ENCODE data around the gene IGF1R. TPM values are rescaled to one million over a fixed set of nuclear protein-coding genes. Genes with fewer than 3 reads are reported as not detected.

IGF1R gene
- total RNA-seq, 1 experiment from 2014 or later = 51.6 TPM

GRCh38 chr15:98713585-98714001 is 65.3 kb downstream of the IGF1R start:
- Mint-ChIP-seq H3K36me3 (ENCODE audit: insufficient read depth, unreplicated experiment) (peaks cover 5% of the 10 kb centered on the region), H3K27me3 (ENCODE audit: insufficient read depth, unreplicated experiment) (no peaks in the 10 kb centered on the region), H3K4me3 (ENCODE audit: unreplicated experiment) (no peak overlapping the region), H3K4me1 (ENCODE audit: low read depth, unreplicated experiment) (peaks cover 24% of the 10 kb centered on the region), H3K9me3 (ENCODE audit: unreplicated experiment) (peaks cover 11% of the 10 kb centered on the region), H3K27ac (ENCODE audit: unreplicated experiment) (no peak overlapping the region)
- CTCF ChIA-PET = no interaction called here
- no peaks in the 10 kb centered on the region for H3K36me3 ChIP-seq (ENCODE audit: control insufficient read depth, insufficient read depth, low read length)
- peaks cover 13% of the 10 kb centered on the region for H3K4me1 ChIP-seq
- no peak overlapping the region for H3K4me3 ChIP-seq (ENCODE audit: low read depth, low read length)
- H3K27me3 ChIP-seq (replicated peaks; ENCODE audit: control insufficient read depth, insufficient read depth, low read length) = no peaks in the 10 kb centered on the region
- BruUV-seq (replicated peaks) = no TSS peak
- DNase-seq = no peak
- no peak for TF ChIP-seq CTCF (IDR thresholded peaks at IDR 0.05; ENCODE audit: insufficient read depth in 1 of 2, low read depth in 1 of 2, low read length in 1 of 2, severe bottlenecking in 1 of 2, unreplicated experiment in 1 of 2)
- H3K9me3 ChIP-seq = no peaks in the 10 kb centered on the region
- intact Hi-C loops (cut with micrococcal nuclease; ENCODE audit: unreplicated experiment) = no loop called here
- POLR2A ChIA-PET = no interaction called here

GRCh38 chr15:98714922-98715321 is 66.6 kb downstream of the IGF1R start:
- CTCF ChIA-PET = no interaction called here

GRCh38 chr15:98715401-98715800 is 67.1 kb downstream of the IGF1R start:
- Histone ChIP-seq H3K4me1 (peaks cover 31% of the 10 kb centered on the region), H3K36me3 (ENCODE audit: control insufficient read depth, insufficient read depth, low read length) (no peaks in the 10 kb centered on the region), H3K27me3 (replicated peaks; ENCODE audit: control insufficient read depth, insufficient read depth, low read length) (no peaks in the 10 kb centered on the region), H3K4me3 (ENCODE audit: low read depth, low read length) (no peak overlapping the region), H3K9me3 (no peaks in the 10 kb centered on the region)
- intact Hi-C loops (cut with micrococcal nuclease; ENCODE audit: unreplicated experiment) = no loop called here
- no peak overlapping the region for H3K27ac Mint-ChIP-seq (ENCODE audit: unreplicated experiment)
- peaks cover 11% of the 10 kb centered on the region for H3K9me3 Mint-ChIP-seq (ENCODE audit: unreplicated experiment)
- no peaks in the 10 kb centered on the region for H3K27me3 Mint-ChIP-seq (ENCODE audit: insufficient read depth, unreplicated experiment)
- TF ChIP-seq CTCF (IDR thresholded peaks at IDR 0.05; ENCODE audit: insufficient read depth in 1 of 2, low read depth in 1 of 2, low read length in 1 of 2, severe bottlenecking in 1 of 2, unreplicated experiment in 1 of 2) = no peak
- no peak for DNase-seq
- no TSS peak for BruUV-seq (replicated peaks)
- CTCF ChIA-PET = no interaction called here
- POLR2A ChIA-PET = no interaction called here
- no peak overlapping the region for H3K4me3 Mint-ChIP-seq (ENCODE audit: unreplicated experiment)
- H3K4me1 Mint-ChIP-seq (ENCODE audit: low read depth, unreplicated experiment) = peaks cover 39% of the 10 kb centered on the region
- H3K36me3 Mint-ChIP-seq (ENCODE audit: insufficient read depth, unreplicated experiment) = peaks cover 13% of the 10 kb centered on the region

More at GRCh38 chr15:98714922-98715321, 66.6 kb downstream of the IGF1R start:
- TF ChIP-seq CTCF (IDR thresholded peaks at IDR 0.05; ENCODE audit: insufficient read depth in 1 of 2, low read depth in 1 of 2, low read length in 1 of 2, severe bottlenecking in 1 of 2, unreplicated experiment in 1 of 2) = no peak
- H3K36me3 ChIP-seq (ENCODE audit: control insufficient read depth, insufficient read depth, low read length) = no peaks in the 10 kb centered on the region
- H3K27me3 ChIP-seq (replicated peaks; ENCODE audit: control insufficient read depth, insufficient read depth, low read length) = no peaks in the 10 kb centered on the region
- POLR2A ChIA-PET = no interaction called here
- H3K9me3 ChIP-seq = no peaks in the 10 kb centered on the region
- no peak for DNase-seq
- Mint-ChIP-seq H3K27me3 (ENCODE audit: insufficient read depth, unreplicated experiment) (no peaks in the 10 kb centered on the region), H3K4me3 (ENCODE audit: unreplicated experiment) (no peak overlapping the region), H3K36me3 (ENCODE audit: insufficient read depth, unreplicated experiment) (peaks cover 9% of the 10 kb centered on the region), H3K9me3 (ENCODE audit: unreplicated experiment) (peaks cover 11% of the 10 kb centered on the region), H3K4me1 (ENCODE audit: low read depth, unreplicated experiment) (peaks cover 35% of the 10 kb centered on the region), H3K27ac (ENCODE audit: unreplicated experiment) (peak overlapping the region; percentile 25)
- intact Hi-C loops (cut with micrococcal nuclease; ENCODE audit: unreplicated experiment) = no loop called here
- no TSS peak for BruUV-seq (replicated peaks)
- H3K4me3 ChIP-seq (ENCODE audit: low read depth, low read length) = no peak overlapping the region
- H3K4me1 ChIP-seq = peaks cover 26% of the 10 kb centered on the region

All from Caco-2 (cell line).